ENCODE data around the gene ANKRD42. TPM values are rescaled to one million over a fixed set of nuclear protein-coding genes. Genes with fewer than 3 reads are reported as not detected.
A peak's percentile ranks its signal among the peaks of the same experiment; 100 is the strongest.

ANKRD42 gene
- 1 to 10 TPM; 5.0 to 7.0 TPM for total RNA-seq
- long read RNA-seq, full-length matches to known transcripts: 2 of 9 reads
- long read RNA-seq, partial matches to known transcripts: 0 of 9 reads
- long read RNA-seq, other reads (novel, unspliced or antisense): 7 of 9 reads

- intact Hi-C loops (cut with DNase I): loop anchor here in 1 of 2 donors (5.0 kb wide), 2 partner anchors 36 to 291 kb away; partner anchors contain the start of genes DDIAS, PCF11 and PRCP
- DNase-seq (peak; percentile 96), ATAC-seq (peak; percentile 97)
Observed at GRCh38 chr11:83193315-83194280, at the start of gene ANKRD42. TSS of gene ANKRD42 (plus strand) at chr11:83193712. CDS start at chr11:83194671, 959 bp downstream.

- DNase-seq (no peak), ATAC-seq (no peak)
- intact Hi-C loops (cut with DNase I): no loop called here
Observed at GRCh38 chr11:83147895-83148294, 45.6 kb upstream of the ANKRD42 start.

GRCh38 chr11:83150450-83150849 is 43.1 kb upstream of the ANKRD42 start:
- ATAC-seq (no peak), DNase-seq (no peak)
- intact Hi-C loops (cut with DNase I): loop anchor here in 1 of 2 donors (10.0 kb wide), 1 partner anchor 166 kb away; no protein-coding TSS in a partner anchor

GRCh38 chr11:83151274-83151977 is 42.1 kb upstream of the ANKRD42 start:
- no peak for DNase-seq
- intact Hi-C loops (cut with DNase I): loop anchor here in 1 of 2 donors (10.0 kb wide), 1 partner anchor 167 kb away; no protein-coding TSS in a partner anchor
- ATAC-seq: no peak

GRCh38 chr11:83152264-83152663 is 41.2 kb upstream of the ANKRD42 start:
- intact Hi-C loops (cut with DNase I): loop anchor here in 1 of 2 donors (10.0 kb wide), 1 partner anchor 167 kb away; no protein-coding TSS in a partner anchor
- no peak for DNase-seq
- ATAC-seq: no peak

- intact Hi-C loops (cut with DNase I): loop anchor here in 1 of 2 donors (10.0 kb wide), 1 partner anchor 169 kb away; no protein-coding TSS in a partner anchor
- DNase-seq (no peak), ATAC-seq (no peak)
Observed at GRCh38 chr11:83153764-83154163, 39.7 kb upstream of the ANKRD42 start.

- ATAC-seq: peak; percentile 95 to 97
Observed at GRCh38 chr11:83156144-83156995, 37.1 kb upstream of the ANKRD42 start.

GRCh38 chr11:83156996-83157593 is 36.4 kb upstream of the ANKRD42 start, which contains the start of gene PCF11:
TSS of gene PCF11 (plus strand) at chr11:83157131. CDS start at chr11:83157440, 309 bp downstream.
- peak; percentile 17 to 38 for ATAC-seq
- intact Hi-C loops (cut with DNase I): loop anchor here in 1 of 2 donors (5.0 to 10.0 kb wide), 3 partner anchors 35 to 172 kb away; partner anchors contain the start of genes ANKRD42 and RAB30
- DNase-seq: no peak

More at GRCh38 chr11:83156144-83156995, 37.1 kb upstream of the ANKRD42 start:
- DNase-seq: peak; percentile 99
- intact Hi-C loops (cut with DNase I): loop anchor here in 1 of 2 donors (5.0 to 10.0 kb wide), 3 partner anchors 36 to 172 kb away; partner anchors contain the start of genes ANKRD42 and RAB30

GRCh38 chr11:83157594-83158356 is 35.7 kb upstream of the ANKRD42 start:
- ATAC-seq (peak; percentile 12 to 41), DNase-seq (peak; percentile 64)
- intact Hi-C loops (cut with DNase I): loop anchor here in 1 of 2 donors (5.0 to 10.0 kb wide), 3 partner anchors 35 to 173 kb away; partner anchors contain the start of genes ANKRD42 and RAB30

GRCh38 chr11:83158357-83158786 is 35.1 kb upstream of the ANKRD42 start:
- no peak for DNase-seq
- no peak for ATAC-seq
- intact Hi-C loops (cut with DNase I): loop anchor here in 1 of 2 donors (5.0 to 10.0 kb wide), 3 partner anchors 34 to 174 kb away; partner anchors contain the start of genes ANKRD42 and RAB30

- intact Hi-C loops (cut with DNase I): loop anchor here in 1 of 2 donors (5.0 to 10.0 kb wide), 3 partner anchors 33 to 174 kb away; partner anchors contain the start of genes ANKRD42 and RAB30
- no peak for ATAC-seq
- DNase-seq: no peak
Observed at GRCh38 chr11:83158965-83159901, 34.3 kb upstream of the ANKRD42 start.

GRCh38 chr11:83159902-83160865 is 33.3 kb upstream of the ANKRD42 start:
- ATAC-seq (no peak), DNase-seq (no peak)
- intact Hi-C loops (cut with DNase I): loop anchor here in 1 of 2 donors (5.0 to 10.0 kb wide), 4 partner anchors 32 to 255 kb away; partner anchors contain the start of genes ANKRD42, DDIAS, PRCP and RAB30

GRCh38 chr11:83161610-83162199 is 31.8 kb upstream of the ANKRD42 start:
- no peak for DNase-seq
- intact Hi-C loops (cut with DNase I): loop anchor here in 1 of 2 donors (10.0 kb wide), 1 partner anchor 257 kb away; the partner anchor contains the start of genes DDIAS and PRCP
- no peak for ATAC-seq
